HG03066 (cell line): ENCODE measurements around the gene GKN1.

ENCODE experiments used
- ATAC-seq: cut with Tn5 transposase; IDR thresholded peaks from one replicate; pipeline ENCODE4 v1.9.1; 2021; ENCODE audit warnings: low read depth; ENCODE audit not compliant: unreplicated experiment

The GKN1 gene

GRCh38 chr2:69001879-69002278 lies 27.4 kb downstream of the GKN1 start:
- ATAC-seq = no peak

- no peak for ATAC-seq
These were observed 29.3 kb downstream of the GKN1 start for GRCh38 chr2:69003731-69004130.

- no peak for ATAC-seq
These were observed 32.7 kb downstream of the GKN1 start for GRCh38 chr2:69007169-69007568.

GRCh38 chr2:69007603-69008002 lies 33.2 kb downstream of the GKN1 start:
- ATAC-seq = no peak

GRCh38 chr2:69010437-69011194 lies 36.2 kb downstream of the GKN1 start:
- no peak for ATAC-seq

- ATAC-seq = no peak
These were observed 37.2 kb downstream of the GKN1 start for GRCh38 chr2:69011611-69012157.

- ATAC-seq = no peak
These were observed 38.1 kb downstream of the GKN1 start for GRCh38 chr2:69012310-69013141.

GRCh38 chr2:69013142-69013839 lies 38.9 kb downstream of the GKN1 start, which contains the start of gene ANTXR1:
Gene ANTXR1, plus strand, starts transcription at chr2:69013179. Its CDS starts 321 bp downstream, at chr2:69013500.
- no peak for ATAC-seq

- ATAC-seq = no peak
These were observed 39.7 kb downstream of the GKN1 start for GRCh38 chr2:69013840-69014821.

GRCh38 chr2:69017080-69017479 lies 42.6 kb downstream of the GKN1 start:
- ATAC-seq = no peak

GRCh38 chr2:69017835-69018234 lies 43.4 kb downstream of the GKN1 start:
- ATAC-seq = no peak

- ATAC-seq = no peak
These were observed 44.3 kb downstream of the GKN1 start for GRCh38 chr2:69018678-69019095.

GRCh38 chr2:69020496-69021426 lies 46.3 kb downstream of the GKN1 start:
- no peak for ATAC-seq

GRCh38 chr2:69021727-69022126 lies 47.3 kb downstream of the GKN1 start:
- no peak for ATAC-seq

GRCh38 chr2:69022548-69022947 lies 48.1 kb downstream of the GKN1 start:
- ATAC-seq = no peak

GRCh38 chr2:69023236-69023635 lies 48.8 kb downstream of the GKN1 start:
- ATAC-seq = no peak

- ATAC-seq = no peak
These were observed 51.6 kb downstream of the GKN1 start for GRCh38 chr2:69026026-69026425.

GRCh38 chr2:69026691-69027459 lies 52.4 kb downstream of the GKN1 start:
- no peak for ATAC-seq
